CD4-positive, alpha-beta memory T cell (primary cell): ENCODE measurements around the gene TASL. TPM values are rescaled to one million over a fixed set of nuclear protein-coding genes. Genes with fewer than 3 reads are reported as not detected.
A peak's percentile ranks its signal among the peaks of the same experiment; 100 is the strongest.
"Not testable (repeated sequence)": the region's sequence is repeated elsewhere in the genome, so short reads cannot be mapped to it uniquely, and the experiment has no call there.

ENCODE experiments used
- CTCF ChIA-PET: fragments of 350-600 bp; sonication (Branson Sonifier 250); formaldehyde crosslinking; loops from one replicate; lab custom pipeline; 2021; ENCODE audit warnings: inconsistent platforms; ENCODE audit not compliant: partially characterized antibody; lab: Charles Lee
- POLR2A ChIA-PET: fragments of 350-600 bp; sonication (Branson Sonifier 250); formaldehyde crosslinking; loops from one replicate; lab custom pipeline; 2021; ENCODE audit not compliant: partially characterized antibody; lab: Charles Lee
- DNase-seq, 5 donors: peaks; one replicate each; pipeline versions ENCODE4 v3.0.0 to v3.0.0-alpha.2; 2020 to 2022; ENCODE audit warnings: mixed read lengths in 1 of 5
- H3K27ac ChIP-seq: one replicate; pipeline ENCODE4 v1.7.0; 2013; ENCODE audit warnings: low read depth, low read length
- H3K27me3 ChIP-seq: 2 replicates; pipeline ENCODE4 v1.7.0; 2013; ENCODE audit warnings: mild to moderate bottlenecking, low read length, moderate library complexity; ENCODE audit not compliant: insufficient read depth
- H3K36me3 ChIP-seq: 2 replicates; pipeline ENCODE4 v1.7.0; 2013; ENCODE audit warnings: mild to moderate bottlenecking, low read length, moderate library complexity; ENCODE audit not compliant: insufficient read depth
- H3K4me1 ChIP-seq: 2 replicates; pipeline ENCODE4 v1.7.0; 2013; ENCODE audit warnings: mild to moderate bottlenecking, low read length, moderate library complexity; ENCODE audit not compliant: insufficient read depth
- H3K4me3 ChIP-seq, 2 donors: one replicate each; pipeline ENCODE4 v1.7.0; 2013; ENCODE audit warnings: low read length in 2 of 2, mild to moderate bottlenecking in 1 of 2
- H3K9me3 ChIP-seq, 2 donors: one replicate each; pipeline ENCODE4 v1.7.0; 2013; ENCODE audit warnings: low read length in 2 of 2, control low read depth in 1 of 2; ENCODE audit not compliant: control insufficient read depth in 1 of 2
- H3K27ac Mint-ChIP-seq, 7 donors: one replicate each; pipeline ENCODE4 v1.8.0; 2020 to 2021; ENCODE audit warnings: mixed read lengths in 7 of 7, mild to moderate bottlenecking in 6 of 7, inconsistent platforms in 3 of 7, moderate library complexity in 3 of 7
- H3K27me3 Mint-ChIP-seq, 2 donors: one replicate each; pipeline ENCODE4 v1.8.0; 2020 to 2021; ENCODE audit warnings: mixed read lengths in 2 of 2
- H3K36me3 Mint-ChIP-seq, 2 donors: one replicate each; pipeline ENCODE4 v1.8.0; 2020 to 2021; ENCODE audit warnings: mixed read lengths in 2 of 2, inconsistent platforms in 1 of 2, mild to moderate bottlenecking in 1 of 2
- H3K4me1 Mint-ChIP-seq, 4 donors: one replicate each; pipeline ENCODE4 v1.8.0; 2020 to 2021; ENCODE audit warnings: mixed read lengths in 4 of 4, mild to moderate bottlenecking in 1 of 4
- H3K4me3 Mint-ChIP-seq, 8 donors: one replicate each; pipeline ENCODE4 v1.8.0; 2020 to 2021; ENCODE audit warnings: mixed read lengths in 8 of 8, mild to moderate bottlenecking in 7 of 8, moderate library complexity in 6 of 8, inconsistent platforms in 3 of 8
- H3K9me3 Mint-ChIP-seq, 8 donors: one replicate each; pipeline ENCODE4 v1.8.0; 2020 to 2021; ENCODE audit warnings: mixed read lengths in 8 of 8, mild to moderate bottlenecking in 5 of 8, inconsistent platforms in 3 of 8, moderate library complexity in 1 of 8
- intact Hi-C: fragments of 100-400 bp; cut with micrococcal nuclease; formaldehyde crosslinking; loops from one replicate; pipeline ENCODE4 v1.15.1; 2023
- polyA plus RNA-seq, 2 donors: library from polyadenylated mRNA; unstranded; fragments of 300-500 nt; fragmentation: Illumina TruSeq; gene quantifications; one replicate each; pipeline ENCODE4 v1.2.3, GENCODE V29; 2021
- total RNA-seq, 2 experiments: library from RNA; stranded (reverse); gene quantifications; one replicate each; pipeline ENCODE4 v1.2.3, GENCODE V29; 2021

Gene TASL
- total and polyA plus RNA-seq, 4 experiments from 2014 or later = 1.7 to 3.7 (median 2.9) TPM

DNA sequence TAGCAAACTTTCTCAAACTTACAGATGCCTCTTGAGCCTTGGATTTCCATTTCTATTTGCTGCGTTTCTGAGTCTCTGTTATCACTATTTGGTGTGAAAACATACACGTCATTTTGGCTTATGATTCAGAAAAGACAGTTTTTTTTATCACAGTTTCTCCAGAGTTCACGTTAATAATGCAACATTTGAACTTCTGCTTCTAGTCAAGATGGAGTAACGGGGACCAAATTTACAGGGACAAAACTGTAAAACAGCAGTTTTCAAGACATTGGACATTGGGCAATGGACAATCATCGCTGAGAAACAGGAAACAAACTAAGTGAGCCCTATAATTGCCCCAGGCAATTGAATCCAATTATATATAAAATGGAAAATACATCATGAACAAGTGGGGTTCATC, 36.2 kb upstream of the TASL start:
- H3K9me3 ChIP-seq = no peaks in the 10 kb centered on the region
- peaks cover 0 to 2% of the 10 kb centered on the region in 2 donors for H3K27me3 Mint-ChIP-seq
- no peaks in the 10 kb centered on the region for H3K4me1 ChIP-seq
- no peak overlapping the region for H3K4me3 ChIP-seq
- no peak overlapping the region for H3K4me3 Mint-ChIP-seq
- POLR2A ChIA-PET = no interaction called here
- H3K36me3 Mint-ChIP-seq = no peaks in the 10 kb centered on the region
- no peaks in the 10 kb centered on the region for H3K4me1 Mint-ChIP-seq
- no peaks in the 10 kb centered on the region for H3K36me3 ChIP-seq
- DNase-seq = no peak
- no peak overlapping the region for H3K27ac Mint-ChIP-seq
- peaks cover 0 to 10% (median 1%) of the 10 kb centered on the region in 8 donors for H3K9me3 Mint-ChIP-seq
- intact Hi-C loops = no loop called here
- CTCF ChIA-PET = no interaction called here
- no peak overlapping the region for H3K27ac ChIP-seq
- H3K27me3 ChIP-seq = no peaks in the 10 kb centered on the region

DNA sequence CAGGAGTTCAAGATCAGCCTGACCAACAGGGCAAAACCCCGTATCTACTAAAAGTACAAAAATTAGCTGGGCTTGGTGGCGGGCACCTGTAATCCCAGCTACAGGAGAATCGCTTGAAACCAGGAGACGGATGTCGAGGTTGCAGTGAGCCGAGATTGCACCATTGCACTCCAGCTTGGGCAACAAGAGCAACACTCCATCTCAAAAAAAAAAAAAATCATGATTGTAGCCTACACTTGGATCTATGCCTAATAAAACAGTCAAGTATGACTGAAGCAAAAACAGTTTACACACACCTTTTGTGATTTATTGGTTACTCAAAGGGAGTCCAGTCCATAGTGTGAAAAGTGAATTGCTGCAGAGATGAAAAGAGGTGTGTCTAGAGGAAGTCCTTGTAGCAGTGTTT, 34.7 kb upstream of the TASL start:
- POLR2A ChIA-PET = no interaction called here
- H3K4me3 ChIP-seq = no peak overlapping the region
- DNase-seq = no peak
- no peaks in the 10 kb centered on the region for H3K27me3 ChIP-seq
- Mint-ChIP-seq H3K4me1 (no peaks in the 10 kb centered on the region), H3K9me3 (peaks cover 0 to 10% (median 1%) of the 10 kb centered on the region in 8 donors), H3K4me3 (no peak overlapping the region), H3K36me3 (no peaks in the 10 kb centered on the region), H3K27me3 (peaks cover 0 to 2% of the 10 kb centered on the region in 2 donors), H3K27ac (no peak overlapping the region)
- CTCF ChIA-PET = no interaction called here
- no peaks in the 10 kb centered on the region for H3K36me3 ChIP-seq
- intact Hi-C loops = no loop called here
- no peaks in the 10 kb centered on the region for H3K4me1 ChIP-seq
- H3K9me3 ChIP-seq = no peaks in the 10 kb centered on the region
- H3K27ac ChIP-seq = no peak overlapping the region

DNA sequence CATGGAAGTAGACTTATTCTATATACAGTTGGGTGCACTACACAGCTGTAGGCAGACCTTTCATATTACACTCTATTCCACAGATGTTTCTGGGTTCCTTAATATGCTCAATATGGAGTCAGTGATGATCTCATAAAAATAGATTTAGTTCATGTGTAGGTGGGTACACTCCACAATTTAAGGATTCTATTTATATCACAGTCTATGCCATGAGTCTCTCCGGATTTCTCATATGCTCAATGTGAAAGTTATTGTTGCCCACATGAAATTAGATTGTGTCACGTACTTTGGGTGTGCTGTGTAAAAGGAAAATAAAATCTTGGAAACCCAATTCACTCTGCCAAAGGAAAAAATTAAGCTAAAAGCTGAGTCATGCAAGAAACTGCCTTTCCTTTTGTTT, 32.5 kb upstream of the TASL start:
- no peaks in the 10 kb centered on the region for H3K9me3 Mint-ChIP-seq
- no peak overlapping the region for H3K27ac ChIP-seq
- CTCF ChIA-PET = no interaction called here
- intact Hi-C loops = no loop called here
- H3K27me3 Mint-ChIP-seq = no peaks in the 10 kb centered on the region
- POLR2A ChIA-PET = no interaction called here
- no peaks in the 10 kb centered on the region for H3K9me3 ChIP-seq
- no peak for DNase-seq
- H3K36me3 Mint-ChIP-seq = no peaks in the 10 kb centered on the region
- H3K27ac Mint-ChIP-seq = no peak overlapping the region
- H3K4me3 Mint-ChIP-seq = no peak overlapping the region
- no peaks in the 10 kb centered on the region for H3K4me1 ChIP-seq
- no peaks in the 10 kb centered on the region for H3K36me3 ChIP-seq
- H3K4me3 ChIP-seq = no peak overlapping the region
- no peaks in the 10 kb centered on the region for H3K27me3 ChIP-seq
- H3K4me1 Mint-ChIP-seq = no peaks in the 10 kb centered on the region

- H3K9me3 Mint-ChIP-seq = no peaks in the 10 kb centered on the region
- intact Hi-C loops = no loop called here
- Histone ChIP-seq H3K27me3 (no peaks in the 10 kb centered on the region), H3K4me3 (no peak overlapping the region), H3K27ac (no peak overlapping the region), H3K9me3 (no peaks in the 10 kb centered on the region), H3K4me1 (no peaks in the 10 kb centered on the region), H3K36me3 (no peaks in the 10 kb centered on the region)
- ChIA-PET CTCF (no interaction called here), POLR2A (no interaction called here)
- peaks cover 0 to 2% of the 10 kb centered on the region in 2 donors for H3K27me3 Mint-ChIP-seq
- H3K27ac Mint-ChIP-seq = no peak overlapping the region
- H3K4me1 Mint-ChIP-seq = no peaks in the 10 kb centered on the region
- no peaks in the 10 kb centered on the region for H3K36me3 Mint-ChIP-seq
- H3K4me3 Mint-ChIP-seq = no peak overlapping the region
- no peak for DNase-seq
Measured at GRCh38 chrX:30607155-30607554, 29.6 kb upstream of the TASL start.

GRCh38 chrX:30600269-30601176, 23.0 kb upstream of the TASL start:
- H3K4me3 Mint-ChIP-seq, intact Hi-C loops, H3K36me3 ChIP-seq, H3K36me3 Mint-ChIP-seq, H3K4me1 ChIP-seq, H3K27ac ChIP-seq, CTCF ChIA-PET, H3K4me1 Mint-ChIP-seq, H3K9me3 Mint-ChIP-seq, H3K27ac Mint-ChIP-seq, DNase-seq, H3K4me3 ChIP-seq, POLR2A ChIA-PET, H3K9me3 ChIP-seq, H3K27me3 ChIP-seq, H3K27me3 Mint-ChIP-seq: not testable (repeated sequence)

DNA sequence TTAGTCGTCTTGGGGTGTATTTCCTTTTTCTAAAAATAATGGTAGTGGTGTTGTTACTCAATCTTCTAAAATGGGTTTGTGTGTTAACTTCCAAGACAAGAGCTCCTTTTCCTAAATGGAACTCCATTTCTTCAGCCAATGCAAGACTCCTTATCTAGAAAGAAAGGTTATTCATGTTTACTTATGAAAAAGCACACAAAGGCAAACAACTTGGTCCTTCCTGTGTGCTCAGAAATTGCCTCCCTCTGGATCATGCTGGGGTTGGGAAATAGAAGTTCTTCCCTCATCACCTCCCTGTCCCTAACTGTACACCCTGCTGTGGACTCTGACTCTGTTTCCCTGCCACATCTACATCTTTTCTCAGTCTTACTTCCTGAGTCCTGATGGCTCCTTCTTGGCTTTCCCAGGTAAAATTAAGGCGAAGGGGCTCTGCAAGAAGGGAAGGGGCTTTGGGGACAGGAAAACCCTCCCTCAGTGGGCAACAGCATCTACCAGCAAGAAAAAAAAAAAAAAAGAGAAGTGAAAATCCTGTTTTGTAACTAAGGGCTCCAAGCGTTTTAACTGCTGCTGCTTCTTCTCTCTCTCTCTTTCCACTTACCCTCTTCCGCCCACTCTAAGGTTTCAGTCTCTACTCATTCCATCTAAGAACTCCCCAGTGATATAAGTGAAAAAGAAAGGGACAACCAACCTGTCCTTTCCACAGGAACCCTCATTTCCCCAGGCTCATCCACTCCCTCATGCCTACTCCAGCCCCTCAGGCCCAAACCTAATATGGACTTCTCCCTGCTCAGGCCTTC, 19.8 kb upstream of the TASL start:
- Histone ChIP-seq H3K4me3 (no peak overlapping the region), H3K4me1 (no peaks in the 10 kb centered on the region)
- H3K27ac Mint-ChIP-seq = peak overlapping the region in 1 of 7 donors; percentile 53

More for the DNA sequence above, 19.8 kb upstream of the TASL start:
- Mint-ChIP-seq H3K27me3 (no peaks in the 10 kb centered on the region), H3K4me1 (peaks cover 3 to 8% (median 4%) of the 10 kb centered on the region in 4 donors), H3K4me3 (no peak overlapping the region), H3K9me3 (no peaks in the 10 kb centered on the region), H3K36me3 (no peaks in the 10 kb centered on the region)
- no peak for DNase-seq
- intact Hi-C loops = no loop called here
- H3K27ac ChIP-seq = no peak overlapping the region
- POLR2A ChIA-PET = no interaction called here
- CTCF ChIA-PET = no interaction called here
- no peaks in the 10 kb centered on the region for H3K36me3 ChIP-seq
- no peaks in the 10 kb centered on the region for H3K27me3 ChIP-seq
- no peaks in the 10 kb centered on the region for H3K9me3 ChIP-seq
